Immature natural killer cell (primary cell): ENCODE results near the gene MRPS27. TPM values are rescaled to one million over a fixed set of nuclear protein-coding genes. Genes with fewer than 3 reads are reported as not detected.
"Not testable (repeated sequence)": the region's sequence is repeated elsewhere in the genome, so short reads cannot be mapped to it uniquely, and the experiment has no call there.

Experiments used
- DNase-seq, 3 donors: peaks; one replicate each; pipeline ENCODE4 v3.0.0; 2022; ENCODE audit warnings: mixed read lengths in 1 of 3
- H3K27ac Mint-ChIP-seq, 6 donors: one replicate each; pipeline ENCODE4 v1.8.0; 2020; ENCODE audit warnings: mixed read lengths in 6 of 6, mild to moderate bottlenecking in 5 of 6, inconsistent platforms in 4 of 6, moderate library complexity in 3 of 6
- H3K27me3 Mint-ChIP-seq, 3 donors: one replicate each; pipeline ENCODE4 v1.8.0; 2020 to 2021; ENCODE audit warnings: low read depth in 3 of 3, mild to moderate bottlenecking in 3 of 3, mixed read lengths in 3 of 3, moderate library complexity in 3 of 3, inconsistent platforms in 1 of 3
- H3K36me3 Mint-ChIP-seq, 3 donors: one replicate each; pipeline ENCODE4 v1.8.0; 2020; ENCODE audit warnings: mixed read lengths in 3 of 3, inconsistent platforms in 2 of 3, mild to moderate bottlenecking in 2 of 3
- H3K4me1 Mint-ChIP-seq, 2 donors: one replicate each; pipeline ENCODE4 v1.8.0; 2020; ENCODE audit warnings: inconsistent platforms in 2 of 2, mild to moderate bottlenecking in 2 of 2, mixed read lengths in 2 of 2, moderate library complexity in 1 of 2
- H3K4me3 Mint-ChIP-seq, 5 donors: one replicate each; pipeline ENCODE4 v1.8.0; 2020; ENCODE audit warnings: mild to moderate bottlenecking in 5 of 5, mixed read lengths in 5 of 5, inconsistent platforms in 3 of 5, moderate library complexity in 3 of 5
- H3K9me3 Mint-ChIP-seq, 6 donors: one replicate each; pipeline ENCODE4 v1.8.0; 2020; ENCODE audit warnings: mild to moderate bottlenecking in 6 of 6, mixed read lengths in 6 of 6, inconsistent platforms in 4 of 6, moderate library complexity in 3 of 6
- polyA plus RNA-seq, 3 donors: library from polyadenylated mRNA; unstranded; fragments of 300-500 nt; fragmentation: Illumina TruSeq; gene quantifications; one replicate each; pipeline ENCODE4 v1.2.3, GENCODE V29; 2021

Gene MRPS27
- polyA plus RNA-seq, 3 donors from 2014 or later: 25.3 to 58.3 (median 40.9) TPM

GRCh38 chr5:72352616-72353015 is 32.6 kb upstream of the MRPS27 start:
- Mint-ChIP-seq H3K4me3 (no peak overlapping the region), H3K4me1 (no peaks in the 10 kb centered on the region), H3K27ac (no peak overlapping the region), H3K27me3 (no peaks in the 10 kb centered on the region), H3K36me3 (peaks cover 4 to 24% (median 23%) of the 10 kb centered on the region in 3 donors), H3K9me3 (no peaks in the 10 kb centered on the region)
- no peak for DNase-seq

DNA sequence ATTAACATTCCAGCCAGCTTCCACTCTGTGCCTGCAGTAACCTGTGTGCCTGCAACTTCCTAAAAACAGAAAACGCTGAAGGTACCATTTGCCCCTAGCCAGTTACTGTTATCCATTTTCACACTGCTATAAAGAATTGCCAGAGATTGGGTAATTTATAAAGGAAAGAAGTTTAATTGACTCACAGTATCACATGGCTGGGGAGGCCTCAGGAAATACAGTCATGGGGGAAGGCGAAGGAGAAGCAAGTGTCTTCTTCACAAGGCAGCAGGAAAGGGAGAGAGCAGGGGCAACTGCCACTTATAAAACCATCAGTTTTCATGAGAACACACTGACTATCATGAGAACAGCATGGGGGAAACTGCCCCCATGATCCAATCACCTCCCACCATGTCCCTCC is 31.3 kb upstream of the MRPS27 start:
- Mint-ChIP-seq H3K4me3 (no peak overlapping the region), H3K9me3 (no peaks in the 10 kb centered on the region), H3K27ac (no peak overlapping the region), H3K27me3 (no peaks in the 10 kb centered on the region), H3K36me3 (peaks cover 4 to 24% (median 23%) of the 10 kb centered on the region in 3 donors), H3K4me1 (no peaks in the 10 kb centered on the region)
- no peak for DNase-seq

- H3K4me3 Mint-ChIP-seq: no peak overlapping the region
Measured at GRCh38 chr5:72347801-72348308, 27.8 kb upstream of the MRPS27 start.

GRCh38 chr5:72346398-72346797 is 26.4 kb upstream of the MRPS27 start:
- H3K4me3 Mint-ChIP-seq: no peak overlapping the region
- no peak for DNase-seq
- no peak overlapping the region for H3K27ac Mint-ChIP-seq
- H3K27me3 Mint-ChIP-seq: no peaks in the 10 kb centered on the region
- no peaks in the 10 kb centered on the region for H3K4me1 Mint-ChIP-seq
- peaks cover 19 to 36% (median 35%) of the 10 kb centered on the region in 3 donors for H3K36me3 Mint-ChIP-seq
- H3K9me3 Mint-ChIP-seq: no peaks in the 10 kb centered on the region

More at GRCh38 chr5:72347801-72348308, 27.8 kb upstream of the MRPS27 start:
- DNase-seq: no peak
- Mint-ChIP-seq H3K27me3 (no peaks in the 10 kb centered on the region), H3K27ac (no peak overlapping the region), H3K36me3 (peaks cover 19 to 33% (median 30%) of the 10 kb centered on the region in 3 donors), H3K4me1 (no peaks in the 10 kb centered on the region), H3K9me3 (no peaks in the 10 kb centered on the region)

GRCh38 chr5:72338689-72339209 is 18.7 kb upstream of the MRPS27 start:
- H3K4me3 Mint-ChIP-seq: no peak overlapping the region
- H3K9me3 Mint-ChIP-seq: no peaks in the 10 kb centered on the region
- no peaks in the 10 kb centered on the region for H3K27me3 Mint-ChIP-seq
- H3K4me1 Mint-ChIP-seq: no peaks in the 10 kb centered on the region
- peaks cover 35 to 59% (median 40%) of the 10 kb centered on the region in 3 donors for H3K36me3 Mint-ChIP-seq
- DNase-seq: no peak
- H3K27ac Mint-ChIP-seq: no peak overlapping the region

DNA sequence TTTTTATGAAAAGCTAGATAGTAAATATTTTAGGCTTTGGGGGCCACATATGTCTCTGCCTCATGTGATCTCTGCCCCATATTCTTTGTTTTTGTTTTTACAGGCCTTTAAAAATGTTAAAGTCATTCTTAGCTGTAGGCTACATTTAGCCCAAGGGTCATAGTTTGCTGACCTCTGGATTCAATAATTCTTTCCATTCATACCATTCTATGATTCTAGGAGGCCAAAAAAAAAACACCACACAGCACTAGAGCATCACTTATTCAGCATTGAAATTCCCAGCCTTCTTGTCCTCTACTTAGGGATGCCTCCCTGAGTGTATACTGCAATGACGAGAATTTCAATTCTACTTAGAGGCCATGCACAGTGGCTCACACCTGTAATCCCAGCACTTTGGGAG is 17.1 kb upstream of the MRPS27 start:
- H3K27ac Mint-ChIP-seq: no peak overlapping the region
- no peaks in the 10 kb centered on the region for H3K27me3 Mint-ChIP-seq
- no peaks in the 10 kb centered on the region for H3K4me1 Mint-ChIP-seq
- H3K4me3 Mint-ChIP-seq: no peak overlapping the region
- no peak for DNase-seq
- no peaks in the 10 kb centered on the region for H3K9me3 Mint-ChIP-seq
- peaks cover 28 to 51% (median 31%) of the 10 kb centered on the region in 3 donors for H3K36me3 Mint-ChIP-seq

GRCh38 chr5:72330712-72331111 is 10.7 kb upstream of the MRPS27 start:
- Mint-ChIP-seq H3K4me1 (no peaks in the 10 kb centered on the region), H3K9me3 (no peaks in the 10 kb centered on the region), H3K27ac (no peak overlapping the region), H3K36me3 (peaks cover 13 to 58% (median 47%) of the 10 kb centered on the region in 3 donors), H3K27me3 (no peaks in the 10 kb centered on the region), H3K4me3 (no peak overlapping the region)
- no peak for DNase-seq

- Mint-ChIP-seq H3K36me3 (peaks cover 15 to 65% (median 57%) of the 10 kb centered on the region in 3 donors), H3K4me1 (no peaks in the 10 kb centered on the region), H3K27ac (no peak overlapping the region), H3K9me3 (no peaks in the 10 kb centered on the region), H3K27me3 (no peaks in the 10 kb centered on the region), H3K4me3 (no peak overlapping the region)
- DNase-seq: no peak
Measured at GRCh38 chr5:72328172-72328571, 8.1 kb upstream of the MRPS27 start.

DNA sequence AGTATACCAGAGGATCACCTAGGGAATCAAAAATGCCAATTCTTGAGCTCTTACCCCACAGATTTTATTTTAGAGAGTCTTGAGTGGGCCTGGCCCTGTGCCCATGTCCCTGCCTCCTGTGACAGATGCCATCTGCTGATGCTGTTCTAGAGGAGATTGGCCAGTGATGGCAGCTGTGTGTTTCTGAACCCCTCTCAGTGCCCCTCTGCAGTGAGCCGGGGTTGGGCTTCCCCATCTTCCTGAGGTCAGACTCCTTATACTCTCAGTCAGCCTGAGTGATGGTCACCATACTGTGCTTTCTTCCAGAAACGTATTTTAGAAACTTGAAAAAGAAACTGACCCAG is 6.2 kb upstream of the MRPS27 start:
- Mint-ChIP-seq H3K27me3 (no peaks in the 10 kb centered on the region), H3K4me3 (no peak overlapping the region), H3K9me3 (no peaks in the 10 kb centered on the region), H3K36me3 (peaks cover 15 to 55% (median 54%) of the 10 kb centered on the region in 3 donors), H3K27ac (no peak overlapping the region), H3K4me1 (no peaks in the 10 kb centered on the region)
- no peak for DNase-seq

DNA sequence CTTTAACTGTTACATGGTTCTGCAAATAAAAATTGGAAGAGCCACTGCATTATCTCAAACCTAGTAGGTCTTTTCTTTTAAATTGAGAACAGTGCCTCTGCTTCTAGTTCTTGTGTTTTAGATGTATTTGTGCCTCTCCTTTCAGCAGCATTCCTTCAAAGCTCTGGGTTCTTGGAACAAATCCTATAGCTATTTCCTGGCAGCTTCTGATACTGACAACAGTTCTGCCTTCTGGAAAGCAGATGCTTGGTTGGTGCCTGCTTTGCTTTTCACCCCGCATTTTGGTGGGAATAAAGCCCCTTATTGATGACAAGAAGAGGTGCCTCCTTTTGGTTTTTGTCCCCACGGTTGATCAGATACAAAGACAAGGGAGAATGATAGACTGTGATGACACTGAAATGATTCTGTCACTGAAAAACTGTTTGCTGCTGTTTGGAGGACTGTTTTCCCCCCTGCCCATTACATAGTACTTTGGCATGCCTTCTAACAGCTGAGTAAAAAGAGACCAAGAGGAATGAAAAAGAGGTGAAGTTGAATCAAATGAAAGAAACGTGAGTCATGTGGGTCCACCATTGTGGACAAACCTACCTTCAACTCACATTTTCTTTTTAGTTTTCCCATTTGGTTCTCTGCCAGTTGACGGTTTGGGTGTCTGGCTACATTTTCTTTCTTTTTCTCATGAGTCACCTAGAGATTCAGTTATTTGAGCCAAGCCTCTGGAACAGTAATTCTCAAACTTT is 5.7 kb upstream of the MRPS27 start:
- H3K4me3 Mint-ChIP-seq: no peak overlapping the region
- H3K4me1 Mint-ChIP-seq: peaks cover 0 to 3% of the 10 kb centered on the region in 2 donors
- H3K27me3 Mint-ChIP-seq: no peaks in the 10 kb centered on the region
- H3K36me3 Mint-ChIP-seq: peaks cover 15 to 49% (median 49%) of the 10 kb centered on the region in 3 donors
- H3K27ac Mint-ChIP-seq: no peak overlapping the region
- DNase-seq: no peak
- no peaks in the 10 kb centered on the region for H3K9me3 Mint-ChIP-seq

DNA sequence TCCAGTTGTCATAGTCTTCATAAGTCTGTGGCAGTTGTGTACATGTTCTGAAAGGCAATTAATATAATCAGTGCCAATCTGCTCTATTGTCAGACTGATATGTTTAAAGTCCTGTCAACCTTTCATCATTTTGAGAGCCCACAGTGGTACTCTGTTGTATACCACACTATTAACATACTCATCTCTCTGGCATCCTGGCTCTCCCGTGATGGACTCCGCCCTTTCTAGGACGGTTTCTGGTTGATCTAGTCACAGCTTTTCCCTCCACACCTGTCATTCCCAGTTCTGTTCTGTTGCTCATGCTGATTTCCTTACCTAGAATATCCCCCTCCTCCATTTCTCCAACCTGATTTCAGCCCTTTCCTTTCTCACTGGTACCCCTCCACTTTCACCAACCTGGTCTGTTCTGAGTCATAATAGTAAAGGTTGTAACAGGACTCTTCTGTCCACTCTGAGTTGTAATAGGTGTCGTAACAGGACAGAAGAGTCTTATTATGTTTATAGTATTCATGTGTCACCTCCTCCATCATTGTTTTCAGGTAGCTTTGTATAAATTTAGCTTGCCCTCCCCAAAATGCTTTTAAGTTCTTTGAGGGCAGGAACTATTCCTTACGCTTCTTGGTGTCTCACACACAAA is 4.3 kb upstream of the MRPS27 start:
- H3K4me1 Mint-ChIP-seq: peaks cover 9 to 10% of the 10 kb centered on the region in 2 donors
- H3K36me3 Mint-ChIP-seq: peaks cover 11 to 39% (median 38%) of the 10 kb centered on the region in 3 donors
- H3K27ac Mint-ChIP-seq: no peak overlapping the region
- no peak for DNase-seq
- H3K9me3 Mint-ChIP-seq: no peaks in the 10 kb centered on the region
- H3K4me3 Mint-ChIP-seq: no peak overlapping the region
- peaks cover 0 to 5% (median 0%) of the 10 kb centered on the region in 3 donors for H3K27me3 Mint-ChIP-seq

DNA sequence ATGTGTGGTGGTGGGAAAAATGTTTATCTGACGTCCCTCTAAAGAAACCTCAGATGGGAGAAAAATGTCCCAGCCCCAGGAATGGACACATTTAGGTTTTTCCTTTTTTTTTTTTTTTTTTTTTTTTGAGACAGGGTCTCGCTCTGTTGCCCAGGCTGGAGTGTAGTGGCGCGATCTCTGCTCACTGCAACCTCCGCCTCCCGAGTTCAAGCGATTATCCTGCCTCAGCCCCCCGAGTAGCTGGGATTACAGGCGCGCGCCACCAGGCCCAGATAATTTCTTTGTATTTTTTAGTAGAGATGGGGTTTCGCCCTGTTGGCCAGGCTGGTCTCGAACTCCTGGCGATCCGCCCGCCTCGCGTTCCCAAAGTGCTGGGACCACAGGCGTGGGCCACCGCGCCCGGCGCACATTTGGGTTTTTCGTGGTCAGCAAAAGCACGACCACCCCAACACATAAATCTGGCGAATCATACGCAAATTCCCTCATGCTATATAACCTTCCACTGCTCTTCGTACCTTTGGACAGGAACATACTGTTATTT is 535 bp downstream of the MRPS27 start:
- H3K4me1 Mint-ChIP-seq: peaks cover 21 to 30% of the 10 kb centered on the region in 2 donors
- H3K4me3 Mint-ChIP-seq: peak overlapping the region; percentile 91 to 99 (median 98)
- peaks cover 2 to 11% (median 2%) of the 10 kb centered on the region in 3 donors for H3K27me3 Mint-ChIP-seq
- peak overlapping the region; percentile 83 to 95 (median 91) for H3K27ac Mint-ChIP-seq
- not testable (repeated sequence) for DNase-seq, H3K9me3 Mint-ChIP-seq
- H3K36me3 Mint-ChIP-seq: peaks cover 11 to 23% (median 13%) of the 10 kb centered on the region in 3 donors

- Mint-ChIP-seq H3K27me3 (peaks cover 2 to 7% (median 2%) of the 10 kb centered on the region in 3 donors), H3K9me3 (no peaks in the 10 kb centered on the region), H3K4me3 (no peak overlapping the region), H3K27ac (no peak overlapping the region), H3K36me3 (peaks cover 9 to 34% (median 14%) of the 10 kb centered on the region in 3 donors), H3K4me1 (peaks cover 11 to 23% of the 10 kb centered on the region in 2 donors)
- no peak for DNase-seq
Measured at GRCh38 chr5:72314571-72315172, 5.4 kb downstream of the MRPS27 start.
